GM12878 (cell line): Measurements from ENCODE around the gene MAML3. TPM values are rescaled to one million over a fixed set of nuclear protein-coding genes. Genes with fewer than 3 reads are reported as not detected.
A peak's percentile ranks its signal among the peaks of the same experiment; 100 is the strongest.

ENCODE experiments used
- ATAC-seq: fragments of 200-7000 bp; cut with Tn5 transposase; 3 replicates; pipeline ENCODE4 v1.9.1; 2020; ENCODE audit warnings: mild to moderate bottlenecking, moderate library complexity
- BruUV-seq: library from RNA; stranded (reverse); fragments of 400-500 nt; replicated peaks from 2 replicates; lab custom pipeline; 2021; lab: Mats Ljungman, UMichigan
- CTCF ChIA-PET: fragments of 300-600 bp; sonication (Branson Sonifier 250); formaldehyde crosslinking; extraction: SDS; loops from one replicate; lab custom pipeline; 2021; ENCODE audit warnings: inconsistent platforms; lab: Yijun Ruan, JAX
- POLR2A ChIA-PET: fragments of 350-600 bp; formaldehyde crosslinking; extraction: SDS; loops from one replicate; lab custom pipeline; 2021; ENCODE audit warnings: inconsistent platforms; lab: Charles Lee
- RAD21 ChIA-PET: fragments of 300-600 bp; sonication (Branson Sonifier 250); formaldehyde crosslinking; loops from one replicate; lab custom pipeline; 2023; ENCODE audit warnings: antibody characterized with exemption; ENCODE audit not compliant: unreplicated experiment; lab: Charles Lee
- SMC1A ChIA-PET: fragments of 300-600 bp; sonication (Branson Sonifier 250); formaldehyde crosslinking; loops from one replicate; lab custom pipeline; 2023; ENCODE audit not compliant: unreplicated experiment, uncharacterized antibody; lab: Charles Lee
- DNase-seq: peaks from one replicate; pipeline ENCODE4 v3.0.0-alpha.2; 2011; ENCODE audit warnings: low read depth, low spot score
- FAIRE-seq: peaks from 3 replicates; lab custom pipeline; 2011; peaks lifted over from hg19 to GRCh38; lab: Jason Lieb, UNC
- H2AFZ ChIP-seq: 2 replicates; pipeline ENCODE4 v1.6.0; 2011; ENCODE audit warnings: low read depth, low read length, control low read depth; ENCODE audit not compliant: control insufficient read depth
- H3K27ac ChIP-seq: 2 replicates; pipeline ENCODE4 v1.5.1; 2011; ENCODE audit warnings: control low read depth; ENCODE audit not compliant: control insufficient read depth, insufficient read depth
- H3K27me3 ChIP-seq, 2 experiments: replicated peaks in 1 of 2; 2 replicates each; pipeline versions ENCODE4 v1.6.0 to v1.6.1; 2011; ENCODE audit warnings: low read length in 1 of 2; ENCODE audit not compliant: control insufficient read depth in 2 of 2, insufficient read depth in 2 of 2
- H3K36me3 ChIP-seq, 2 experiments: 2 replicates each; pipeline ENCODE4 v1.5.1; 2011; ENCODE audit warnings: low read length in 1 of 2; ENCODE audit not compliant: control insufficient read depth in 2 of 2, insufficient read depth in 2 of 2
- H3K4me1 ChIP-seq: 2 replicates; pipeline ENCODE4 v1.6.1; 2011; ENCODE audit warnings: mild to moderate bottlenecking, low read length, moderate library complexity, mixed read lengths; ENCODE audit not compliant: control insufficient read depth, insufficient read depth
- H3K4me2 ChIP-seq: 2 replicates; pipeline ENCODE4 v1.6.0; 2011; ENCODE audit warnings: control low read depth; ENCODE audit not compliant: control insufficient read depth, insufficient read depth
- H3K4me3 ChIP-seq: fragments of 200-600 bp; sonication (generic); 2 replicates; pipeline ENCODE4 v1.5.1; 2016
- H3K79me2 ChIP-seq: 2 replicates; pipeline ENCODE4 v1.6.0; 2011; ENCODE audit warnings: low read length; ENCODE audit not compliant: control insufficient read depth, insufficient read depth
- H3K9ac ChIP-seq: 2 replicates; pipeline ENCODE4 v1.8.0; 2011; ENCODE audit warnings: low read length, control low read depth, mixed read lengths; ENCODE audit not compliant: control insufficient read depth, insufficient read depth
- H3K9me3 ChIP-seq: replicated peaks from 3 replicates; pipeline ENCODE4 v1.5.1; 2011; ENCODE audit warnings: mild to moderate bottlenecking, low read length; ENCODE audit not compliant: control insufficient read depth, insufficient read depth
- H4K20me1 ChIP-seq: 2 replicates; pipeline ENCODE4 v1.6.0; 2011; ENCODE audit not compliant: control insufficient read depth, insufficient read depth
- CHD4 ChIP-seq: fragments of 200-600 bp; sonication (generic); IDR thresholded peaks from 2 replicates; pipeline ENCODE4 v1.6.1; 2016; ENCODE audit warnings: mild to moderate bottlenecking
- CTCF ChIP-seq, 3 experiments: IDR thresholded peaks in 2 of 3; conservative IDR thresholded peaks in 1 of 3; 2 replicates each; pipeline ENCODE4 v1.5.1; 2011; ENCODE audit warnings: low read depth in 3 of 3, low read length in 3 of 3, mild to moderate bottlenecking in 3 of 3, control low read depth in 2 of 3, moderate library complexity in 2 of 3, inconsistent platforms in 1 of 3, mixed read lengths in 1 of 3; ENCODE audit not compliant: control insufficient read depth in 2 of 3, insufficient read depth in 1 of 3; ENCODE audit errors: extremely low read depth in 1 of 3
- DPF2 ChIP-seq: fragments of 450-650 bp; IDR thresholded peaks from 2 replicates; pipeline ENCODE4 v1.6.1; 2017; ENCODE audit warnings: mild to moderate bottlenecking
- FOXM1 ChIP-seq: IDR thresholded peaks from 2 replicates; pipeline ENCODE4 v1.6.1; 2012; ENCODE audit warnings: low read depth, mild to moderate bottlenecking, inconsistent platforms, low read length, moderate library complexity
- GATAD2B ChIP-seq: fragments of 450-650 bp; conservative IDR thresholded peaks from 2 replicates; pipeline ENCODE4 v1.6.1; 2017; ENCODE audit warnings: low read depth, mild to moderate bottlenecking, moderate library complexity
- RAD21 ChIP-seq: IDR thresholded peaks from 2 replicates; pipeline ENCODE4 v1.6.1; 2011; ENCODE audit warnings: mild to moderate bottlenecking, low read depth, low read length, moderate library complexity; ENCODE audit not compliant: insufficient read depth
- SMAD1 ChIP-seq: fragments of 450-650 bp; IDR thresholded peaks from 2 replicates; pipeline ENCODE4 v1.6.1; 2018; ENCODE audit warnings: mild to moderate bottlenecking, low read depth; ENCODE audit not compliant: partially characterized antibody
- SMC3 ChIP-seq: IDR thresholded peaks from 2 replicates; pipeline ENCODE4 v1.6.1; 2011; ENCODE audit warnings: low read length, improper control_type of control experiment, borderline replicate concordance
- TBL1XR1 ChIP-seq: IDR thresholded peaks from 2 replicates; pipeline ENCODE4 v1.6.1; 2012; ENCODE audit warnings: low read depth, low read length, improper control_type of control experiment
- ZBTB11 ChIP-seq: fragments of 450-650 bp; formaldehyde crosslinking; IDR thresholded peaks from 2 replicates; pipeline ENCODE4 v1.5.0; 2022; ENCODE audit warnings: mild to moderate bottlenecking, missing genetic modification characterization
- WGBS: methylation state at CpG from one replicate; pipeline ENCODE4 v1.1.6; 2016; ENCODE audit warnings: low lambda C conversion rate; ENCODE audit not compliant: insufficient replicate concordance, insufficient coverage; ENCODE audit errors: missing lambda C conversion rate; 5-methylcytosine and 5-hydroxymethylcytosine counted together
- in situ Hi-C: fragments of 300-500 bp; cut with MboI; formaldehyde crosslinking; loops from 9 replicates; pipeline ENCODE4 v1.14.3; 2018; ENCODE audit warnings: mixed read lengths
- intact Hi-C: fragments of 100-400 bp; cut with micrococcal nuclease; formaldehyde crosslinking; loops from one replicate; pipeline ENCODE4 v1.14.2; 2022; ENCODE audit not compliant: unreplicated experiment
- polyA plus RNA-seq, 11 experiments: library from polyadenylated mRNA; depleted of rRNA in 4 of 11; unstranded in 6 of 11; stranded (reverse) in 5 of 11; fragments of >200 nt; fragmentation: Nextera tagmentation in 4 of 11; fragmentation: Illumina TruSeq in 1 of 11; extraction: Ambion mirVana in 4 of 11; extraction: Trizol in 1 of 11; gene quantifications; 1 replicate in 1 of 11; 2 replicates in 10 of 11; pipeline versions ENCODE4 v1.2.1 to v1.2.3, GENCODE V29; 2011 to 2016; ENCODE audit warnings: inconsistent platforms in 2 of 11, missing spikeins in 2 of 11, low read depth in 1 of 11
- total RNA-seq, 4 experiments: library from RNA; depleted of rRNA in 3 of 4; stranded (reverse); fragments of >200 nt in 3 of 4; fragmentation: Illumina TruSeq in 1 of 4; extraction: Trizol in 1 of 4; gene quantifications; 2 replicates each; pipeline versions ENCODE4 v1.2.1 to v1.2.3, GENCODE V29; 2013 to 2021

MAML3 gene
- total and polyA plus RNA-seq, 10 of the 15 experiments (the other 5 are each of a cell fraction or from before 2014, with no cell fraction given): under 0.01 to 0.53 (median 0.06) TPM; not detected in 2

- H3K79me2 ChIP-seq: no peaks in the 10 kb centered on the region
- ChIA-PET POLR2A (no interaction called here), CTCF (interaction anchor here (1.4 kb wide), 1 partner anchor 138 kb away, joined by 4 read pairs; no protein-coding TSS in a partner anchor), RAD21 (no interaction called here), SMC1A (interaction anchor here (0.9 kb wide), 1 partner anchor 12 kb away, joined by 3 read pairs; no protein-coding TSS in a partner anchor)
- 42% methylated on average over 4 of the region's 4 CpGs for WGBS
- H3K4me2 ChIP-seq: no peak overlapping the region
- no peak for TF ChIP-seq CHD4
- no peak for TF ChIP-seq DPF2
- no peak for TF ChIP-seq ZBTB11
- TF ChIP-seq TBL1XR1: no peak
- peak in 1 of 3 experiments; percentile 24; a peak in 2 of 6 replicates for TF ChIP-seq CTCF (IDR thresholded peaks at IDR 0.05 in 2 of 3, conservative IDR thresholded peaks at IDR 0.05 in 1 of 3; ENCODE audit: control insufficient read depth in 2 of 3, extremely low read depth in 1 of 3, insufficient read depth in 1 of 3, low read depth in 3 of 3, low read length in 3 of 3)
- no peak for TF ChIP-seq GATAD2B
- no peak for TF ChIP-seq SMAD1
- TF ChIP-seq FOXM1: no peak
- no peak for TF ChIP-seq RAD21
- TF ChIP-seq SMC3: 0 out of 2 replicates have a peak, but pooled peaks have one; percentile 2
- DNase-seq (no peak), FAIRE-seq (no peak), ATAC-seq (no peak)
- intact Hi-C loops (no loop called here), in situ Hi-C loops (no loop called here)
- H3K27ac ChIP-seq: no peak overlapping the region
- no peaks in the 10 kb centered on the region for H3K36me3 ChIP-seq
- no peak overlapping the region for H2AFZ ChIP-seq
- no peaks in the 10 kb centered on the region for H3K9me3 ChIP-seq
- H4K20me1 ChIP-seq: no peaks in the 10 kb centered on the region
- BruUV-seq: no TSS peak
- H3K4me1 ChIP-seq: no peaks in the 10 kb centered on the region
- no peak overlapping the region for H3K9ac ChIP-seq
- H3K27me3 ChIP-seq: no peaks in the 10 kb centered on the region; a peak in 2 of 4 replicates
- no peak overlapping the region for H3K4me3 ChIP-seq
These were observed 385.1 kb downstream of the MAML3 start for GRCh38 chr4:139768896-139769295.
